Vagina (tissue), 2 donors: ENCODE measurements around the gene CPPED1.

Source experiments
- POLR2A ChIP-seq, 2 donors: fragments of 450-650 bp; IDR thresholded peaks; one replicate each; pipeline ENCODE4 v1.6.1; 2017; ENCODE audit warnings: antibody characterized with exemption in 2 of 2, mild to moderate bottlenecking in 2 of 2, moderate library complexity in 2 of 2
- POLR2AphosphoS5 ChIP-seq, 2 donors: sonication (generic); formaldehyde crosslinking; IDR thresholded peaks; one replicate each; pipeline ENCODE4 v1.9.0; 2017; ENCODE audit warnings: antibody characterized with exemption in 2 of 2, mild to moderate bottlenecking in 2 of 2, low read depth in 1 of 2; ENCODE audit not compliant: insufficient read depth in 1 of 2
- TF ChIP-seq, protein P1 (sequence below), 3 experiments: fragments of 450-650 bp in 2 of 3; fragments of 200-600 bp in 1 of 3; sonication (generic) in 1 of 3; IDR thresholded peaks; one replicate each; pipeline ENCODE4 v1.5.1; 2017 to 2019; ENCODE audit warnings: antibody characterized with exemption in 3 of 3, mild to moderate bottlenecking in 2 of 3, moderate library complexity in 2 of 3

DNA sequence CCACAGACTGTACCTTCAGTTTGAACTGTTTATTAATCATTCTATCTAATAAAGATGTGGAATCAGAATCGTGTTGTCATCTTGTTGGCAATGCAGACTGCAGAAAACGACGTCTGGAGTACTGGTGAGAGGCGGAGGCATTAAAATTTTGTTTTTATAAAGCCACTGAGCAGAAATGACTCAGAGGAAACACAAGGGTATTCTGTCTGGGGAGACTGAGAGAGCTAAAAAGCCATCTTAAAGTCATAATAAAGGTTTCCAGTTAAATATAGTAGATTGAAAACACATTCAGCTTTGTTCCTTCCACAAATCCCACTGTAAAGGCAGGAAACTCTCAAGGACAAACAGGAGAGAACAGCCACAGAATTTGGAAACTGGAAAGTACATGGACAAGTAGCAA, 74.2 kb downstream of the CPPED1 start:
- TF ChIP-seq, protein P1, sequence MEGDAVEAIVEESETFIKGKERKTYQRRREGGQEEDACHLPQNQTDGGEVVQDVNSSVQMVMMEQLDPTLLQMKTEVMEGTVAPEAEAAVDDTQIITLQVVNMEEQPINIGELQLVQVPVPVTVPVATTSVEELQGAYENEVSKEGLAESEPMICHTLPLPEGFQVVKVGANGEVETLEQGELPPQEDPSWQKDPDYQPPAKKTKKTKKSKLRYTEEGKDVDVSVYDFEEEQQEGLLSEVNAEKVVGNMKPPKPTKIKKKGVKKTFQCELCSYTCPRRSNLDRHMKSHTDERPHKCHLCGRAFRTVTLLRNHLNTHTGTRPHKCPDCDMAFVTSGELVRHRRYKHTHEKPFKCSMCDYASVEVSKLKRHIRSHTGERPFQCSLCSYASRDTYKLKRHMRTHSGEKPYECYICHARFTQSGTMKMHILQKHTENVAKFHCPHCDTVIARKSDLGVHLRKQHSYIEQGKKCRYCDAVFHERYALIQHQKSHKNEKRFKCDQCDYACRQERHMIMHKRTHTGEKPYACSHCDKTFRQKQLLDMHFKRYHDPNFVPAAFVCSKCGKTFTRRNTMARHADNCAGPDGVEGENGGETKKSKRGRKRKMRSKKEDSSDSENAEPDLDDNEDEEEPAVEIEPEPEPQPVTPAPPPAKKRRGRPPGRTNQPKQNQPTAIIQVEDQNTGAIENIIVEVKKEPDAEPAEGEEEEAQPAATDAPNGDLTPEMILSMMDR (IDR thresholded peaks at IDR 0.05), result no peak
- no peak for TF ChIP-seq POLR2A (IDR thresholded peaks at IDR 0.05)
- TF ChIP-seq POLR2AphosphoS5 (IDR thresholded peaks at IDR 0.05; ENCODE audit: insufficient read depth in 1 of 2, low read depth in 1 of 2), result no peak
